Right kidney (tissue), 9 donors: Measurements from ENCODE around the gene RANBP9.

Experiments used
- DNase-seq: peaks from one replicate; pipeline ENCODE4 v3.0.0-alpha.2; 2016
- long read RNA-seq, 8 donors: transcript quantifications; one replicate each; lab custom pipeline, GENCODE V29; 2026

RANBP9 gene
- long read RNA-seq, donor 1, transcript RANBP9-201 (14 exons, 3,113 nt), result major isoform, 5 of 18 reads
- long read RNA-seq, donor 1, transcript RANBP9-202 (3 exons, 658 nt), result major isoform, 5 of 18 reads
- long read RNA-seq, donor 1, partial matches to known transcripts, result 8 of 18 reads
- long read RNA-seq, donor 1, other reads (novel, unspliced or antisense), result 0 of 18 reads
- long read RNA-seq, donor 2, partial matches to known transcripts, result 0 of 4 reads
- long read RNA-seq, donor 2, other reads (novel, unspliced or antisense), result 0 of 4 reads
- long read RNA-seq, donor 3, partial matches to known transcripts, result 0 of 6 reads
- long read RNA-seq, donor 3, other reads (novel, unspliced or antisense), result 0 of 6 reads
- long read RNA-seq, donor 4, partial matches to known transcripts, result 0 of 5 reads
- long read RNA-seq, donor 4, other reads (novel, unspliced or antisense), result 0 of 5 reads
- long read RNA-seq, donor 5, partial matches to known transcripts, result 0 of 4 reads
- long read RNA-seq, donor 5, other reads (novel, unspliced or antisense), result 0 of 4 reads
- long read RNA-seq, donor 6, partial matches to known transcripts, result 0 of 4 reads
- long read RNA-seq, donor 6, other reads (novel, unspliced or antisense), result 0 of 4 reads
- long read RNA-seq, donor 7, transcript RANBP9-201 (14 exons, 3,113 nt), result major isoform, 12 of 13 reads
- long read RNA-seq, donor 7, partial matches to known transcripts, result 0 of 13 reads
- long read RNA-seq, donor 7, other reads (novel, unspliced or antisense), result 0 of 13 reads
- long read RNA-seq, donor 8, transcript RANBP9-201 (14 exons, 3,113 nt), result major isoform, 5 of 9 reads
- long read RNA-seq, donor 8, partial matches to known transcripts, result 0 of 9 reads
- long read RNA-seq, donor 8, other reads (novel, unspliced or antisense), result 0 of 9 reads

GRCh38 chr6:13711733-13712598 is at the start of gene RANBP9:
Gene RANBP9 (minus strand): TSS chr6:13711835. CDS start chr6:13711505, 330 bp downstream.
- DNase-seq, result peak; percentile 99

- DNase-seq, result no peak
Observed at GRCh38 chr6:13760307-13761304, 49.0 kb upstream of the RANBP9 start.

- DNase-seq, result no peak
Observed at GRCh38 chr6:13759025-13759424, 47.4 kb upstream of the RANBP9 start.

- DNase-seq, result no peak
Observed at GRCh38 chr6:13754644-13755043, 43.0 kb upstream of the RANBP9 start.

- no peak for DNase-seq
Observed at GRCh38 chr6:13743736-13744127, 32.1 kb upstream of the RANBP9 start.

GRCh38 chr6:13742961-13743735 is 31.5 kb upstream of the RANBP9 start:
- peak; percentile 30 for DNase-seq

- DNase-seq, result no peak
Observed at GRCh38 chr6:13741365-13741764, 29.7 kb upstream of the RANBP9 start.

GRCh38 chr6:13735031-13735430 is 23.4 kb upstream of the RANBP9 start:
- no peak for DNase-seq

GRCh38 chr6:13733178-13733887 is 21.7 kb upstream of the RANBP9 start:
- peak; percentile 38 for DNase-seq

- no peak for DNase-seq
Observed at GRCh38 chr6:13730704-13731103, 19.1 kb upstream of the RANBP9 start.

- DNase-seq, result no peak
Observed at GRCh38 chr6:13729891-13730290, 18.3 kb upstream of the RANBP9 start.

GRCh38 chr6:13725570-13725969 is 13.9 kb upstream of the RANBP9 start:
- DNase-seq, result no peak

- DNase-seq, result no peak
Observed at GRCh38 chr6:13725052-13725451, 13.4 kb upstream of the RANBP9 start.

- no peak for DNase-seq
Observed at GRCh38 chr6:13724182-13724581, 12.5 kb upstream of the RANBP9 start.

- DNase-seq, result no peak
Observed at GRCh38 chr6:13722880-13723279, 11.2 kb upstream of the RANBP9 start.

- DNase-seq, result no peak
Observed at GRCh38 chr6:13718123-13718458, 6.5 kb upstream of the RANBP9 start.

GRCh38 chr6:13716955-13717295 is 5.3 kb upstream of the RANBP9 start:
- no peak for DNase-seq

- DNase-seq, result no peak
Observed at GRCh38 chr6:13716225-13716954, 4.8 kb upstream of the RANBP9 start.

- no peak for DNase-seq
Observed at GRCh38 chr6:13715444-13715883, 3.8 kb upstream of the RANBP9 start.
